Activated T-helper 2 cell treated with anti-CD3 and anti-CD28 coated beads, Interferon-gamma antibody, Interleukin-2, Interleukin-4, amounts not matched to agents 10 μg/mL and 5 μg/mL and 100 μg/mL, durations not matched to agents 14 hours and 24 hours and 36 hours (primary cell): ENCODE data around the gene CACNA1I. TPM values are rescaled to one million over a fixed set of nuclear protein-coding genes. Genes with fewer than 3 reads are reported as not detected.

Source experiments
- DNase-seq: peaks from one replicate; pipeline ENCODE4 v3.0.0; 2021; ENCODE audit warnings: low spot score
- H3K27ac Mint-ChIP-seq: one replicate; pipeline ENCODE4 v1.8.0; 2021; ENCODE audit warnings: mixed read lengths
- H3K27me3 Mint-ChIP-seq: one replicate; pipeline ENCODE4 v1.8.0; 2021; ENCODE audit warnings: low read depth, mixed read lengths
- H3K36me3 Mint-ChIP-seq: one replicate; pipeline ENCODE4 v1.8.0; 2021; ENCODE audit warnings: low read depth, mixed read lengths
- H3K4me1 Mint-ChIP-seq: one replicate; pipeline ENCODE4 v1.8.0; 2021; ENCODE audit warnings: low read depth, mixed read lengths
- H3K4me3 Mint-ChIP-seq: one replicate; pipeline ENCODE4 v1.8.0; 2021; ENCODE audit warnings: low read depth, mild to moderate bottlenecking, moderate library complexity, mixed read lengths
- H3K9me3 Mint-ChIP-seq: one replicate; pipeline ENCODE4 v1.8.0; 2021; ENCODE audit warnings: mixed read lengths
- intact Hi-C: fragments of 100-400 bp; cut with micrococcal nuclease; formaldehyde crosslinking; loops from one replicate; pipeline ENCODE4 v1.15.1; 2023
- total RNA-seq: library from RNA; stranded (reverse); gene quantifications from 2 replicates; pipeline ENCODE4 v1.2.3, GENCODE V29; 2022

Gene CACNA1I
- total RNA-seq, 1 donor from 2014 or later, result 0.09 TPM

DNA sequence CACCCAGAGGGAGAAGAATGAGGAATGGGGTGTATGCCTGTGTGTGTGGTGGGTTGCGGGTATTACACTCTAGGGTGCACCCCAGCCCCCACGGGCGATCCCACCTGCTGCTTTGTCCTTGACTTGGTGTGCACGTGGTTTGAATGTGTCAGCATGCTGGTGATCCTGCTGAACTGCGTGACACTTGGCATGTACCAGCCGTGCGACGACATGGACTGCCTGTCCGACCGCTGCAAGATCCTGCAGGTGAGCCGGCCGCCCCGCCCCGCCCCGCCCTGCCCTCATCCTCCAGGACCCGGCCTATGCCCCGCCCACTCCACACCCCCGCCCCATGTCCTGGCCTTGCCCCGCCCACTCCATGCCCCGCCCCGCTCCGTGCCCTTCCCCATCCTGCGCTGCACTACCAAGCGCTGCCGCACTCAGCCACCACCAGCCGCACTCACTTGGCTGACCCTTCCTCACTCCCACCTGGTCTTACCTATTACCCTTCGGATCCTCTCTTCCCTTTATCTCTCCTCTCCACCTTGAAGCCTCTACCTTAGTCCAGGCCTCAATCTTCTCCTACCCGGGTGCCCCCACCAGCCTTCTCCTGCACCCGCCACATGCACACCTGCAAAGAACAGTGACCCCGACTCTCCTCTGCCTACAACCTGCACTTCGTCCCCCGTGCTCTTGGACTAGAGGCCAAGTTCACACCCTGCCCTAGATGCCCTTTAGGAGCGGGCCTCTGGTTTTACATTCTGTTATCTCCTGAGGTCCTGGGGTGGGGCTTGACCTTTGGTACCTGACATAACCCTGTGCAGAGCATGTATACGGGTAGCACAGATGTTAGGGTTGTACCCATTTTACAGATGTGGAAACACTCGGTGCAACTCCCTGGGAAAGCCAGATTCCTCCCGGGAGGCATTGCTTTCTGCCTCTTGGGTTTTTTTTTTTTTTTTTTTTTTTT lies 27.7 kb downstream of the CACNA1I start:
- Mint-ChIP-seq H3K36me3 (peaks cover 3% of the 10 kb centered on the region), H3K4me3 (no peak overlapping the region), H3K9me3 (peaks cover 4% of the 10 kb centered on the region), H3K27ac (no peak overlapping the region), H3K27me3 (peaks cover 24% of the 10 kb centered on the region), H3K4me1 (peaks cover 20% of the 10 kb centered on the region)
- intact Hi-C loops, result no loop called here
- DNase-seq, result peak; percentile 53

DNA sequence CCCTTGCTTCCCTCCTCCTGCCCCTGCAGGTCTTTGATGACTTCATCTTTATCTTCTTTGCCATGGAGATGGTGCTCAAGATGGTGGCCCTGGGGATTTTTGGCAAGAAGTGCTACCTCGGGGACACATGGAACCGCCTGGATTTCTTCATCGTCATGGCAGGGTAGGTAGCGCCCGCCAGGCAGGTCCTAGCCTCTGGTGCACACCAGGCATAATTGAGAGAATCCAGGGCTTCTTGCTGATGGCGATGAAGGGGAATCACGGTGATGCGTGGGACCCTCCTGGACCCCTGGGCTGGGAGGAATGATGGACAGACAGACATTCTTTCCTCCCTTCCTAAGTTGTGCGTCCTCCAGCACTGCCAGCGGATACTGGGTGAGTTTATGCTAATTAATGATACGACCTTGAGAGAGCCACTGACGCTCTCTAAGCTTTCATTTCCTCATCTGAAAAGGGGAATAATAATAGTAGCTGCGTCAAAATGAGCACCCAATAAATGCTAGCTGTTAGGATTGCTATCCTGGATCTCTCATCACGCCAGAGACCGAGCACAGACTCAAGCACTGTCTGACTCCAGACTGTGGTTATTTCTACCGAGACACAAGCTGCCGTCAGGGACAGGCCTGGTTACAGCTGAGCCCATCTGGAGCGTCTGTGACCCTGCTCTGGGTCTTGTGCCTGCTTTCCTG lies 30.1 kb downstream of the CACNA1I start:
- Mint-ChIP-seq H3K9me3 (peaks cover 13% of the 10 kb centered on the region), H3K27me3 (peaks cover 37% of the 10 kb centered on the region), H3K4me3 (no peak overlapping the region), H3K27ac (no peak overlapping the region), H3K36me3 (peaks cover 10% of the 10 kb centered on the region), H3K4me1 (peaks cover 20% of the 10 kb centered on the region)
- no peak for DNase-seq
- intact Hi-C loops, result no loop called here

DNA sequence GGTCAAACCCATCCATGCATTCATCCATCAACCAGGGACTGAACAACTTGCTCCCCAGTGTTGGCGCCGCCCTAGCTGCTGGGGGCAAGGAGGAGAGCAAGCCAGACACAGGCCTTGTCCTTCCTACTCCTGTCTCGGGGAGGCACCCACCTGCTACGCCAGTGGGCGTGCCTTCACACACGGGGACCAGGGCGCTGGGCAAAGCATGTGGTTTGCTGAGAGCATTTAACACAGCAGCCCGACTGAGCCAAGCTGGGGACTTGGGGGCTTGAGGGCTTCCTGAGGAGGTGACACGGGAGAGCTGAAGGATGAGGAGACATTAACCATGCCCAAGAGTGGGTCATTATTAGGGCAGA lies 30.6 kb downstream of the CACNA1I start:
- peaks cover 13% of the 10 kb centered on the region for H3K9me3 Mint-ChIP-seq
- H3K27me3 Mint-ChIP-seq, result peaks cover 35% of the 10 kb centered on the region
- no peak overlapping the region for H3K4me3 Mint-ChIP-seq
- H3K36me3 Mint-ChIP-seq, result peaks cover 10% of the 10 kb centered on the region
- H3K4me1 Mint-ChIP-seq, result peaks cover 20% of the 10 kb centered on the region
- H3K27ac Mint-ChIP-seq, result no peak overlapping the region
- intact Hi-C loops, result no loop called here
- DNase-seq, result no peak

DNA sequence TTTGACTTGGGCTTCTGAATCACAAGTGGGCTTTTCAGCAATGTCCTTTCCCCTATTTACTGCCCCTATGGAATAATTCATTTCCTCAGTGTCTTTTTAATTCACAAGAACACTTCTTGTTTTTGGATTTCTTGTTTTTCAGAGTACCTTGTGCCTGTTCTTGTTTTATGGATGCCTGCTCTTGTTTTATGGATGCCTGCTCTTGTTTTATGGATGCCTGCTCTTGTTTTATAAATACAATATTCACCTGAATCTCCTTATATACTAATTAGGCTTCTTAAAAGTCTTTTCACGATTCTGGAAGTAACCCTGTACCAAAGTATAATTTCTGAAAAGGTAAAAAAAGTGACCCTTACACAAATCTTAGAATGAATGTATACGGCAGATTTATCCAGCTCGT lies 32.8 kb downstream of the CACNA1I start:
- Mint-ChIP-seq H3K27ac (no peak overlapping the region), H3K9me3 (peaks cover 13% of the 10 kb centered on the region), H3K36me3 (peaks cover 10% of the 10 kb centered on the region), H3K27me3 (peaks cover 27% of the 10 kb centered on the region), H3K4me3 (no peak overlapping the region), H3K4me1 (peaks cover 19% of the 10 kb centered on the region)
- no peak for DNase-seq
- intact Hi-C loops, result no loop called here

DNA sequence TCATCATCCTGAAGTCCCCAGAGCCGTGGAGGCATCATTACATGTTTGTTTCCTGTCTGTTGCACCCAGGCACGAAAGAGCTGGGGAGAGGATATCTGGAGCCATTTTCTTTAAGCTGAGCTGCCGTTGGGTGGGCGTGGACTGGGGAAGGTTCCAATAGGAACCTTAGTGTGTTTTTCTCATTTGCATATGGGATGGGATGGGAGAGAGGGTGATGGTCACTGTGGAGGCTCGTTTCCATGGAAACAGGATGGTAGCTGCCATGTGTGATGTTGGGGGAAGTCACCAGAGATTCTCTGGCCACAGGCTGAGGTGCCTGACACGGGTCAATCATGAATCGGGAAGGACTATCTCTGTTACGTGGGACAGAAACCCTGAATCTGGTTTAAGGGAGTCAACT lies 39.7 kb downstream of the CACNA1I start:
- no peak overlapping the region for H3K27ac Mint-ChIP-seq
- no peaks in the 10 kb centered on the region for H3K9me3 Mint-ChIP-seq
- no peaks in the 10 kb centered on the region for H3K36me3 Mint-ChIP-seq
- no peak for DNase-seq
- no peak overlapping the region for H3K4me3 Mint-ChIP-seq
- peaks cover 7% of the 10 kb centered on the region for H3K4me1 Mint-ChIP-seq
- H3K27me3 Mint-ChIP-seq, result peaks cover 42% of the 10 kb centered on the region
- intact Hi-C loops, result no loop called here

DNA sequence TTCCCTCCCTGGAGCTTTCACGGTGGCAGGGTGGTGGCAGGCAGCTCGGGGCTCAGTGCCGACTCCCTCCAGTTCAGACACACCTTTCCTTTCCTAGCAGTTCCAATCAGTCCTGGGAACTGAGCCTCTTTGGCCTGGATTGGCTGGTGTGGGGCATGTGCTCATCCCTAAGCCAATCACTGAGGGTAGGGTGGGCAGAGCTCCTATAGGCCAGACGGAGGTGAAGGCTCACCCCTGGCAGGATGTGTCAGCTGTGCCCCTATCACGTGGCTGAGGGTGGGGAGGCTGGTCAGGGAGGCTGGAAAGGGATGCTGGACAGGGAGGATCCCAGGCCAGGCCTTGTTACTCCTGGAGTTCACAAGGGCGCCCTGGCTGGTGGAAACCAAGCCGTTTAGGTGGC lies 40.2 kb downstream of the CACNA1I start:
- Mint-ChIP-seq H3K4me3 (no peak overlapping the region), H3K9me3 (no peaks in the 10 kb centered on the region)
- intact Hi-C loops, result no loop called here

DNA sequence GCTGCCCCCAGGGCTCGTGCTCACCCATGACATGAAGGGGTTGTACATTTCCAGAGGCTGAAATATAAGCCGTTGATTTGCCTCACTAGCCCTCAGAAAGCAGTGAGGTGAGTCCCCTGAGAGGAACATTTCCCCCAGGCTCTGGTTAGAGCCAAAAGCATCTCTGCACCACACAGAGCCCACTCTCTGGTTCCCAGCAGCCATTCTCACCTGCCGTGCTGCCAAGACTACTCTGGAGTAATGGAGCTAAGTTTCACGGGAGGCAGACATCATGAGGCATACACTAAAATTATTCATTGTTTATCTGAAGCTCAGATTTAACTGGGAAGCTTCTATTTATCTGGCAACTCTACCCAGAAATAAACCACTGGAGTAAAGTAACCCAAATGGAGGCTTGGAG lies 40.8 kb downstream of the CACNA1I start:
- peaks cover 44% of the 10 kb centered on the region for H3K27me3 Mint-ChIP-seq
- no peak for DNase-seq
- H3K4me1 Mint-ChIP-seq, result peaks cover 7% of the 10 kb centered on the region
- intact Hi-C loops, result no loop called here
- H3K27ac Mint-ChIP-seq, result no peak overlapping the region
- no peaks in the 10 kb centered on the region for H3K36me3 Mint-ChIP-seq
- no peak overlapping the region for H3K4me3 Mint-ChIP-seq
- no peaks in the 10 kb centered on the region for H3K9me3 Mint-ChIP-seq

More for the DNA sequence above, 40.2 kb downstream of the CACNA1I start:
- H3K36me3 Mint-ChIP-seq, result no peaks in the 10 kb centered on the region
- DNase-seq, result no peak
- H3K4me1 Mint-ChIP-seq, result peaks cover 7% of the 10 kb centered on the region
- H3K27ac Mint-ChIP-seq, result no peak overlapping the region
- peaks cover 42% of the 10 kb centered on the region for H3K27me3 Mint-ChIP-seq

DNA sequence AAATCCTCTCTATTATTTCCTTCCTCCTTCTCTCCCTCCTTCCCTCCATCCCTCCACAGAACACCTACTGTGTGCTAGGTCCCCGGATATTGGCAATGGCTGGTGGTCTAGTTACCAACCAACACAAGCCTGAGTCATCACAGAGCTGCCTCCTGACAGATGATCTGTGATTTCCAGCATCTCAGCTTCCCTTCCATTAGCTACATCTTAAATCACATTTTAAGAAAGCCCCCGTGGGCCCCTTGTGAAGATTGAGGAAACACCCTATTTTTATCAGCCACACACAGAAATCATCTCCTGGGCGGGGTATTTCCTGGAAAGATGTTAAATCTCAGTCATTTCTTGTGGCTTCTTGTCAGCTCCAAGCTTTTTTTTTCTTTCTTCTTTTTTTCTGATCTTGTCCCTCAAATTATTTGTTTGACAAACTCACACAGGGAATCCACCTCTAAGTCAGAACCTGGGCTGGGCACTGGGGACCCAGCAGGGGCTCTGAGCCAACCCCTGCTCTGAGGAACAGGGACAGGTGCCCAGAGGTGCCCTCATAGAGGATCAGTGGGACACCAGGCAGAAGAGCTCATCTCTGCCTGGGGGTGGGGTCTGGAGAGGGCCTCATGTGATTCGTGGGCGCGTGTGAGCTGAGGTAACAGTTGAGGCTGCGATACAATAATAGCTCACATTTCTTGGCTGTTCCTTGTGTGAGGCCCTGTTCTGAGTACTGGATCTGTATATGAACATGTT lies 42.4 kb downstream of the CACNA1I start:
- H3K27me3 Mint-ChIP-seq, result peaks cover 39% of the 10 kb centered on the region
- no peaks in the 10 kb centered on the region for H3K9me3 Mint-ChIP-seq
- peaks cover 10% of the 10 kb centered on the region for H3K4me1 Mint-ChIP-seq
- intact Hi-C loops, result no loop called here
- H3K36me3 Mint-ChIP-seq, result no peaks in the 10 kb centered on the region
- no peak overlapping the region for H3K27ac Mint-ChIP-seq
- no peak for DNase-seq
- no peak overlapping the region for H3K4me3 Mint-ChIP-seq

DNA sequence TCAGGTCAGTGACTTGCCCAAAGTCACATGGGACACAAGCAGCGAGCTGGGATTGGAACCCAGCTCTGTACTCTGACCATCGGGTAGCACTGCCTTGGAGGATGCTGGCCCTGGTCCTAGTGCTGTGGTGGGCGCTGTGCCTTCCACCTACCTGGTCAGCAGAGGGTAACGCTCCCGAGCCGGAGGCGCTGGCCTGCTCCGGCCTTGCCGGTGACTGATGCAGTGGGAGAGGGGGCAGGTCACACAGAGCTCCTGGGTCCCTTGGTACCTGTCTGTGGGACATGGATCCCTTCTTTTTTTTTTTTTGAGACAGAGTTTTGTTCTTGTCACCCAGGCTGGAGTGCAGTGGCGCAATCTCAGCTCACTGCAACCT lies 43.0 kb downstream of the CACNA1I start:
- DNase-seq, result no peak
- intact Hi-C loops, result no loop called here
- Mint-ChIP-seq H3K27me3 (peaks cover 39% of the 10 kb centered on the region), H3K27ac (no peak overlapping the region), H3K36me3 (no peaks in the 10 kb centered on the region), H3K4me1 (peaks cover 13% of the 10 kb centered on the region), H3K4me3 (no peak overlapping the region), H3K9me3 (no peaks in the 10 kb centered on the region)

DNA sequence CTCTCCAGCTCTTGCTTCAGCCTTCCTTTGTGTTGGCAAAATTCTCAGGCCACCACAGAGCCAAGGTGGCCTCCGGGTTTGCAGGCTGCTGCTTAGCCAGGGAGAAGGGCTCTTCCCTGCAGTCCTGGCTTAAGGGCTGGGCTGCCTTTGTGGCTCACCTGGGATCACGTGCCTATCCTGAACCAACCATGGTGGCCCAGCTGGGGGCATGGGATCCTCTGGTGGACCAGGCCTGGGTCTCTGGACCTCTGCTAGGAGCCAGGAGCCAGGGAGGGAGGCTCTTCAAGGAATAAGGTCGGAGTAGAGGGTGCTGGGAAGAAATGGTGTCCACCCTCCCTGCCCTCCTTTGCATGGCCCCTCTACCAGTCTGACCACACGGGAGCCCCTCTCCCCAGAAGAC lies 43.9 kb downstream of the CACNA1I start:
- Mint-ChIP-seq H3K9me3 (no peaks in the 10 kb centered on the region), H3K27ac (no peak overlapping the region), H3K36me3 (no peaks in the 10 kb centered on the region), H3K27me3 (peaks cover 32% of the 10 kb centered on the region), H3K4me3 (no peak overlapping the region), H3K4me1 (peaks cover 13% of the 10 kb centered on the region)
- no peak for DNase-seq
- intact Hi-C loops, result no loop called here

DNA sequence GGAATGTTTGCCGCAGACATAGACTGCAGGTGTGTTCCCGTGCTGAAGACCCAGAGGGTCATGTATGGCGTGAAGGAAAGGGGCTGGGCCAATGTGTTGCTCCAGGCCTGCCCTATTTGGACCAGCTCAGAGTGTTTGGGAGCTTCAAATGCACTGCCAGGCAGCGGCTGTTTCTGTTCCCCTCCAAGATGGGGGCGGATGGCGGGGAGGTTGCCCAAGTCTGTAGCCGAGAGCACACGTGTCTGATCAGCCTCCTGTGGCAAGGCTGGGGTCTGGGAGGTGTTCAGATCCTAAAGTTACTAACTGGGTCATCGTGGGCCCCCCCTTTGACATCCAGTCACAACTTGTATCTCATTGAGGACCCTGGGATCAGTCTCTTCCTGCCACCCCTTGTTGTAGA lies 45.5 kb downstream of the CACNA1I start:
- peaks cover 13% of the 10 kb centered on the region for H3K4me1 Mint-ChIP-seq
- H3K36me3 Mint-ChIP-seq, result no peaks in the 10 kb centered on the region
- peaks cover 22% of the 10 kb centered on the region for H3K27me3 Mint-ChIP-seq
- no peak overlapping the region for H3K4me3 Mint-ChIP-seq
- no peaks in the 10 kb centered on the region for H3K9me3 Mint-ChIP-seq
- no peak for DNase-seq
- intact Hi-C loops, result no loop called here
- H3K27ac Mint-ChIP-seq, result no peak overlapping the region

DNA sequence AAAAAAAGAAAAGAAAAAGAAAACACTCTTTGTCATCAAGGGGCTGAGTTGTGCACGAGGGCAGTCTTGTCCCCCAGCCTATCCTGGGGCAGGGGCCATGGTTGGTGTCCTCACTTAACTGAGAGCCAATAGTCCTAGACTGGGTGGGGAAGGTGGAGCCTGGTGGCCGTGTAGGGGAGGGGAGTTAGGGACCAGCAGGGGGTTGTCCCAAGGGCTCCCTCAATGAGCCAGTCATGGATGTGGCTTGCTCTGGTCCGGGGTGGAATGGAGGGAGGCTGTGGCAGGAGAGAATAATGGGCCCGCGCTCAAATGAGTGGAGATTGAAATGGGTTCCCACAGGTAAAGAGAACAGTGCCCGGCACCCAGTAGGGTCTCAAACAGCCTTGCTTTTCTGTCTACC lies 46.2 kb downstream of the CACNA1I start:
- H3K4me3 Mint-ChIP-seq, result no peak overlapping the region

DNA sequence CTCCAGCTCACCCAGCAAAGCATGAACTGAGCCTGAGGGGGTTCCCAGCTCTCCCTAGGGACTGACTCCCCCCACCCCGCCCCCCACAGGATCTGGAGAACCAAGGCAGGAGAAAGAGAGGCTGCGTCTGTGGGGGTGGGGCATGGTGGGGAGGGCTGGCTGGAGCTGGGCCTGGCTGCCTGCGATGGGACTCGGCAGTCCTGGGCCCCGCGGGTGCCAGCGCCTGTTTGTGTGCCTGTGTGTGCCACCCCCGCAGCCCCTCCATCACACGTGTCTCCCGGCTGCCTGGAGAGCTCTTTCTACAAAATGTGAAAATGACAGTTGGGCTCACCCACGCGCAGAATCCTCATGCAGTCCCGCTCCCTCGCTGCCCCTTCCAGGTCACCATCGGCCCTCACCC lies 46.8 kb downstream of the CACNA1I start:
- intact Hi-C loops, result no loop called here
- Mint-ChIP-seq H3K27ac (no peak overlapping the region), H3K27me3 (peaks cover 19% of the 10 kb centered on the region), H3K4me1 (peaks cover 13% of the 10 kb centered on the region), H3K4me3 (no peak overlapping the region), H3K9me3 (no peaks in the 10 kb centered on the region), H3K36me3 (no peaks in the 10 kb centered on the region)
- no peak for DNase-seq

More for the DNA sequence above, 46.2 kb downstream of the CACNA1I start:
- H3K27ac Mint-ChIP-seq, result no peak overlapping the region
- intact Hi-C loops, result no loop called here
- H3K4me1 Mint-ChIP-seq, result peaks cover 13% of the 10 kb centered on the region
- no peaks in the 10 kb centered on the region for H3K9me3 Mint-ChIP-seq
- DNase-seq, result no peak
- no peaks in the 10 kb centered on the region for H3K36me3 Mint-ChIP-seq
- H3K27me3 Mint-ChIP-seq, result peaks cover 21% of the 10 kb centered on the region
